ENCODE measurements around the gene ZNF324B. TPM values are rescaled to one million over a fixed set of nuclear protein-coding genes. Genes with fewer than 3 reads are reported as not detected.
"Not testable (repeated sequence)": the region's sequence is repeated elsewhere in the genome, so short reads cannot be mapped to it uniquely, and the experiment has no call there.

The ZNF324B gene
- total and polyA plus RNA-seq, 2 experiments from 2014 or later = 1.9 to 5.8 TPM

GRCh38 chr19:58466760-58467589, 15.6 kb downstream of the ZNF324B start, which contains the start of gene ZNF324:
Gene ZNF324 (plus strand): TSS chr19:58467080. CDS start chr19:58469186, 2,106 bp downstream.
- H3K79me2 ChIP-seq = peaks cover 18% of the 10 kb centered on the region
- H3K9me3 ChIP-seq (ENCODE audit: low read depth) = no peaks in the 10 kb centered on the region
- H3K27me3 ChIP-seq = no peaks in the 10 kb centered on the region
- no peaks in the 10 kb centered on the region for H3K4me1 ChIP-seq (ENCODE audit: insufficient read depth)
- TF ChIP-seq EZH2 (IDR thresholded peaks at IDR 0.05; ENCODE audit: borderline replicate concordance) (no peak), CTCF (IDR thresholded peaks at IDR 0.05; ENCODE audit: poor library complexity) (no peak), EZH2phosphoT487 (IDR thresholded peaks at IDR 0.05; ENCODE audit: low read depth, severe bottlenecking, unreplicated experiment) (no peak)
- H4K20me1 ChIP-seq (ENCODE audit: insufficient read depth, poor library complexity, severe bottlenecking) = peaks cover 6% of the 10 kb centered on the region
- peak within 1 kb of the TSS; percentile 84 for H2AFZ ChIP-seq
- peak within 1 kb of the TSS; percentile 86 for H3K4me2 ChIP-seq
- H3K4me3 ChIP-seq = peak within 1 kb of the TSS; percentile 38
- DNase-seq (ENCODE audit: low spot score) = peak; percentile 100
- H3K9me2 ChIP-seq (replicated peaks; ENCODE audit: insufficient read depth) = no peaks in the 10 kb centered on the region
- peak within 1 kb of the TSS; percentile 81 for H3K27ac ChIP-seq
- WGBS (ENCODE audit: low lambda C conversion rate, missing lambda C conversion rate) = under 1% methylated on average over 84 of the region's 92 CpGs
- no peaks in the 10 kb centered on the region for H3K36me3 ChIP-seq (replicated peaks; ENCODE audit: insufficient read depth, low read depth)

- peaks cover 18% of the 10 kb centered on the region for H3K79me2 ChIP-seq
- no peak for DNase-seq (ENCODE audit: low spot score)
- H3K9me3 ChIP-seq (ENCODE audit: low read depth) = no peaks in the 10 kb centered on the region
- H3K4me2 ChIP-seq = peak overlapping the region; percentile 86
- WGBS (ENCODE audit: low lambda C conversion rate, missing lambda C conversion rate) = 73% methylated on average over 5 of the region's 5 CpGs
- H3K36me3 ChIP-seq (replicated peaks; ENCODE audit: insufficient read depth, low read depth) = no peaks in the 10 kb centered on the region
- H3K27ac ChIP-seq = no peak overlapping the region
- TF ChIP-seq CTCF (IDR thresholded peaks at IDR 0.05; ENCODE audit: poor library complexity) = no peak
- TF ChIP-seq EZH2phosphoT487 (IDR thresholded peaks at IDR 0.05; ENCODE audit: low read depth, severe bottlenecking, unreplicated experiment) = no peak
- no peak for TF ChIP-seq EZH2 (IDR thresholded peaks at IDR 0.05; ENCODE audit: borderline replicate concordance)
- H2AFZ ChIP-seq = no peak overlapping the region
- no peaks in the 10 kb centered on the region for H3K4me1 ChIP-seq (ENCODE audit: insufficient read depth)
- peaks cover 6% of the 10 kb centered on the region for H4K20me1 ChIP-seq (ENCODE audit: insufficient read depth, poor library complexity, severe bottlenecking)
- no peaks in the 10 kb centered on the region for H3K27me3 ChIP-seq
- no peaks in the 10 kb centered on the region for H3K9me2 ChIP-seq (replicated peaks; ENCODE audit: insufficient read depth)
- no peak overlapping the region for H3K4me3 ChIP-seq
These were observed 16.9 kb downstream of the ZNF324B start for GRCh38 chr19:58468216-58468839.

- Histone ChIP-seq H3K9me2 (replicated peaks; ENCODE audit: insufficient read depth) (no peaks in the 10 kb centered on the region), H3K4me2 (no peak overlapping the region), H3K9me3 (ENCODE audit: low read depth) (no peaks in the 10 kb centered on the region), H4K20me1 (ENCODE audit: insufficient read depth, poor library complexity, severe bottlenecking) (peaks cover 6% of the 10 kb centered on the region), H3K4me1 (ENCODE audit: insufficient read depth) (no peaks in the 10 kb centered on the region), H3K36me3 (replicated peaks; ENCODE audit: insufficient read depth, low read depth) (no peaks in the 10 kb centered on the region), H3K79me2 (peaks cover 18% of the 10 kb centered on the region), H3K27me3 (no peaks in the 10 kb centered on the region), H2AFZ (no peak overlapping the region), H3K4me3 (no peak overlapping the region), H3K27ac (no peak overlapping the region)
- no peak for DNase-seq (ENCODE audit: low spot score)
- TF ChIP-seq EZH2phosphoT487 (IDR thresholded peaks at IDR 0.05; ENCODE audit: low read depth, severe bottlenecking, unreplicated experiment) (no peak), CTCF (IDR thresholded peaks at IDR 0.05; ENCODE audit: poor library complexity) (no peak), EZH2 (IDR thresholded peaks at IDR 0.05; ENCODE audit: borderline replicate concordance) (no peak)
- WGBS (ENCODE audit: low lambda C conversion rate, missing lambda C conversion rate) = 97% methylated on average over 16 of the region's 17 CpGs
These were observed 18.0 kb downstream of the ZNF324B start for GRCh38 chr19:58469241-58470013.

- not testable (repeated sequence) for H3K4me1 ChIP-seq (ENCODE audit: insufficient read depth); H3K27ac ChIP-seq; H3K36me3 ChIP-seq (replicated peaks; ENCODE audit: insufficient read depth, low read depth); H3K27me3 ChIP-seq; H3K4me3 ChIP-seq; H4K20me1 ChIP-seq (ENCODE audit: insufficient read depth, poor library complexity, severe bottlenecking); H3K4me2 ChIP-seq; H2AFZ ChIP-seq; DNase-seq (ENCODE audit: low spot score); H3K9me3 ChIP-seq (ENCODE audit: low read depth); H3K9me2 ChIP-seq (replicated peaks; ENCODE audit: insufficient read depth)
- 96% methylated on average over 22 of the region's 53 CpGs for WGBS (ENCODE audit: low lambda C conversion rate, missing lambda C conversion rate)
- H3K79me2 ChIP-seq = peaks cover 18% of the 10 kb centered on the region
These were observed 19.6 kb downstream of the ZNF324B start for GRCh38 chr19:58470837-58471543.

Measured in hepatocyte (in vitro differentiated cells).